ACHN (cell line): Measurements from ENCODE around the gene HDAC9.

ENCODE experiments used
- DNase-seq: peaks from one replicate; pipeline ENCODE4 v3.0.0-alpha.2; 2015
- in situ Hi-C: cut with HindIII; loops from 2 replicates; pipeline ENCODE4 v1.10.0; 2017; ENCODE audit warnings: low sequenced_read_pairs, low pct_ligation_motif_present, low pct_unique_long_range_greater_than_20kb

HDAC9 gene

DNA sequence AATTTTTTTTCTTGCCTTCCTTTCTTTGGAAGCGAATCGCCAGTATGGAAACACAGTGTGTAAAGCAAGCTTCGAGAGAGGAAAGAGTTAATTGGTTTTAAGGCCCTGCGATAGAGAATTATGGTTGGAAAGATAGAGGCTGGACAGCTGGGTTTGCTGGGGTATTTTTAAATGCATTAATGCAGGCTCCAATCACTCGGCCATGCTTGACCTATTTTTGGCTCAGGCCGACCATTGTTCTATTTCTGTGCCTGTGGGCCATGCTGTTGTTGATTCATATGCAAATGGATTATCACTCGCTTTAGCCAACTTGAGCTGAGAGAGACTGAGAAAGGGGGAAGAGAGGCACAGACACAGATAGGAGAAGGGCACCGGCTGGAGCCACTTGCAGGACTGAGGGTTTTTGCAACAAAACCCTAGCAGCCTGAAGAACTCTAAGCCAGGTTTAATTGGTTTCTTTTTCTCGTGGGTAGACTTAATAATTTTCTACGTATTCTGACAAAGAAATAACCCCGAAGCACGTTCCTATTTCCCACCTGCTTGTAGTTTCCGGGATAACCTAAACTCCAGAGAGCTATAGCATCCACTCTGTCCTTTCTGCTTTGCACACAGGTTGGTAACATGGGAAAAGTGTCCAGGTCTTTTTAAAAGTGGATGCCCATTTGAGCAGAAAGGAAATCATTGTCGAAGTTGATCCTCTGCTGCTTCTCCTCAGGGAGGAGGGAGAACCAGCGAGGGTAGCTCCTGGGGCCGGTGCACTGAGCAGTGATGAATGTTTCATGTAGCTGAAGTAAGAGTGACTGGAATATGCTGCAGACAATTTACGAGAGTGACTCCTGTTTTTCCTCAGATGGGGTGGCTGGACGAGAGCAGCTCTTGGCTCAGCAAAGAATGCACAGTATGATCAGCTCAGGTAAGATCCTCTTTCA lies at the start of gene HDAC9:
TSS of gene HDAC9 (plus strand) at position 338 of the 929 bp plus-strand sequence. CDS start at position 892, 554 bp downstream.
- peak; percentile 47 for DNase-seq
- in situ Hi-C loops, result no loop called here

DNA sequence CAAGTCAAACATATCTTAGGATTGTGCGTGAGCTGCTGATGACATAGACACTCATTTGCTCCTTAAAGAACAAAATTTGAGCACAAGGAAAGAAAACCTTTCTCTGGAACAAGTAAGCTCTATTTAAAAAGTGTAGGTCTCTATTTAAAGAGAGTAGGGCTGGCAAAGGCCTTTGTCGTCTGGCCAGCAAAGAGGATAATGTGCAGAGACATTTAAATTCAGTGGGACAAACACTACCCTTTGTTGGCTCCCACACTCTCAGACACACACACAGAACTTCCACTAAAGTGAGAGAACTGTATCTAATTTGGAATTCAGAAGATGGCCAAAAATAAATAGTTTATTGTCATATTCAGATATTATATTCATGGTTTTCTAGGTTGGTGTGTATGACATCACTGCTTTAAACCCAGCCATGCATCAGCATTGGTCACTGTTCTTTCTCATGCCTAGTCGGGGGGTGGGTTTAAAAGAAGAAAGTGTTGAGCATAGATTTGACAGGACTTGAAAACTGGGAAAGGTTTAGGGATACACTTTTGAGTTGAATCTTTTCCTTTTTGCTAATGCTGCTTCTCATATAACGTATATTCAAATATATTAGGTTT lies 49.5 kb upstream of the HDAC9 start:
- no peak for DNase-seq

DNA sequence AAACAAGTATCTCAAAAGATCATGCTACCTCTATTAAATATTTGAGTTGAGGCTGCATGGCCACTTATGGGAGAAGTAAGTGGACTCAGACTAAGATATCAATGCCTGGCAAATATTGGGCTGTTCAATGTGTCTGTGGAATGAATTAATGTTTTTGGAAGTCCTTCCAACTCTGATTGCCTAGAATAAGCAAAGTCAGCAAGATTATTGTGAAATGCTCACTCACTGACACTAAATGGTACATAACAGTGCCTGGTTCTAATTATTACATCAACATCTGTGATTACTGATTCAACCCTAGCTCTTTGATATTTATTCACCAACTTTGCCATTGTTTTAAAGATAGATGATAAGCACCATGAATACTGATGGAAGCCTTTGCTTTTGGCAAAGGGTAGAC lies 45.5 kb upstream of the HDAC9 start:
- no peak for DNase-seq
- in situ Hi-C loops, result no loop called here

More for the DNA sequence above, 49.5 kb upstream of the HDAC9 start:
- in situ Hi-C loops, result no loop called here

GRCh38 chr7:18455606-18456005 lies 39.9 kb upstream of the HDAC9 start:
- DNase-seq, result no peak
- in situ Hi-C loops, result no loop called here

- DNase-seq, result no peak
- in situ Hi-C loops, result no loop called here
Observed at GRCh38 chr7:18457832-18458231, 37.7 kb upstream of the HDAC9 start.

- in situ Hi-C loops, result no loop called here
- DNase-seq, result peak; percentile 95
Observed at GRCh38 chr7:18458830-18459229, 36.7 kb upstream of the HDAC9 start.

DNA sequence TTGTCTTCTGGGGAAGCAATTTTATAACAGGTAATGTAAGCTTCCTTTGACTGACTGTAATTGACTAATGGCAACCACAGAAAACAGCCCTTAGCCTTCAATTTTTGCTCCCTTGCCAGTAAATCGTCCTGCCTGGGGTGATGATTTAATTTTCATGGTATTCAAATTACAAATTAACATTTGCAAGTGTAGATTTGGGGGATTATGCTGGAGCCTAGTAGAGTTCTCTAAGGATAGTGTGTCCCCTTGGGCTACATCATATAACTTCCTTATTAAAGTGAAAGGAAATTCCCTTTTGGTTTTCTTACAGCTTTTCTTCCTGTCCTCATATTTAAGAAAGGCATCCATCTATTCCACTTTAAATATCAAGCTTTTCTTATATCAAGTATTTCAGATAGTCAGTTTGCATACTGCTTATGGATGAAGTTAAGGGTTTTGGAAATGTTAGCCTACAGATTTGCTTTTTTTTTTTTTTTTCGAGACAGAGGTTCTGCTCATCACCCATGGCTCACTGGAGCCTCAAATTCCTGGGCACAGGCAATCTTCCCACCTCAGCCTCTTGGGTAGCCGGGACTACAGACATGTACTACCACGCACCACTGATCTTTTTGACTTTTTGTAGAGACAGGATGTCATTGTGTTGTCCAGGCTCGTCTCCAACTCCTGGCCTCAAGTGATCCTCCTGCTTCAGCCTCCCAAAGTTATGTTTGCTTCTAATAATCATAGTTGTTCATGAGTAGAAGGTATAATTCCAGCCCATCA lies 35.9 kb upstream of the HDAC9 start:
- in situ Hi-C loops, result no loop called here
- no peak for DNase-seq

- in situ Hi-C loops, result no loop called here
- DNase-seq, result no peak
Observed at GRCh38 chr7:18461785-18462467, 33.6 kb upstream of the HDAC9 start.

DNA sequence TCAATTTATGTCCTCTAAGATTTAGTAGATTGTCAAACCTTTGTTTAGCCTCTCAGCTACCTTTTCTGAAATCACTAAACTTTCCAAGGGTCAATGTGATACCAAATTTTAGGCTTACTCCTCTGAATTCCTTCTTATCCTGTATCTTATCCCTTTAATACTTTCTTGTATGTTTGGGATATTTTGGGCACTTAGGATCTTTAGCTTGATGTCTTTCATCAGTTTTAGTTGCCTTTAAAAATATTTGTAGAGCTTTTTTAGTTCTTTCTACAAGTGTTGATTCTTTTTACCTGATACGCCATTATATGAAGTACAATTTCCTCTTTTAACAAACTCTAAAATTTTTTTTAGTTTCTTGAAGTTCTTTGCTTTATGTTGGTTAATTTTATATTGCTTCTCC lies 30.7 kb upstream of the HDAC9 start:
- in situ Hi-C loops, result no loop called here
- no peak for DNase-seq

- no peak for DNase-seq
- in situ Hi-C loops, result no loop called here
Observed at GRCh38 chr7:18467011-18467410, 28.5 kb upstream of the HDAC9 start.

DNA sequence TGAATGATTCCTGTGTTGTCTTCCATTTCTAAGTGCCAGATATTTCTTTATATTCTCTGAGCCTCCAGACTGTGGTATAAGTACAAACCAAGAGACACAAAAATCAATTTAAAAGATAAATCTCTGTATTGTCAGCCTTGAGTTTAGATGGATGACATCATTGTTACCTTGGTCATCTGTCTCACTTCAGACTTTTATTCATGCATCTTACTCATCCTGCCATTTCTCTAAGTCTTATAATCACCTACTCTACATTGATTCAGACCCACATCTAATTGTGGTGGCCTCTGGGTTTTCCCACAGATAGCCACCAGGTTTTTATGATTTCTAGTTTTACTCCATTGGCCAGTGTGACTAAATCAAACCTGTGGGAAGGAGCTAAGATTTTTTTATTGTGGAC lies 26.8 kb upstream of the HDAC9 start:
- no peak for DNase-seq
- in situ Hi-C loops, result no loop called here

- in situ Hi-C loops, result no loop called here
Observed at GRCh38 chr7:18469316-18469715, 26.2 kb upstream of the HDAC9 start.

DNA sequence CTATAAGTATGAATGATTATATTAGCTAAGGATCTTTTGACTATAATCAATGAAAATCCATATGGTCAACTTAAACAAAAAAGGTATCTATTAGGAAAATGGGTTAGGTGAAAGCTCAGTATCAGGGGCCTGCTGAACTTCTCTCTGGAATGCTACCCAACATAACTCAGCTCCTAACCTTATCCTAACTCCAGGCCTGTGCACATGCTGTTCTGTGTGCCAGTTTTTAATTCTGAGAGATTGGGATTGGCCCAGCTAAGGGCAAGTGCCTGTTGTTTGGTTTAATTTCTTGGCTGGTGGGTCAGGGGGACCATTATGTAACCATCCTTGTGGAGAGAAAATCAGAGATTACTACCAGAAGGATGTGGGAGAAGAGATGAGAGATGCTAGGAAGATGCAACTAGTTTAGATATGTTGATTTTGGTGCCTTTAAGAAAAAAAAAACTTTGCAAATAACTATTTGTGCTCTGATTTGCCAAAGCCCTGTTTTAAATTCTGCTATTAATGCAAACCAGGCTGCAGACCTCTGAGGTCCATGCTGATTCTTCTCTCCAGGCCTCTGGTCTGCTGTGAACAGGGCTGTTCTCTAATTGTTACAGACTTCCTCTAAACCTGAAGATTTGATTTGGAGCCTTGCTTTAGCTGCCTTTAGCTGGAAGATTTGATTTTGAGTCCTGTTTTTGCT lies 23.9 kb upstream of the HDAC9 start:
- no peak for DNase-seq
- in situ Hi-C loops, result no loop called here

More at GRCh38 chr7:18469316-18469715, 26.2 kb upstream of the HDAC9 start:
- no peak for DNase-seq

DNA sequence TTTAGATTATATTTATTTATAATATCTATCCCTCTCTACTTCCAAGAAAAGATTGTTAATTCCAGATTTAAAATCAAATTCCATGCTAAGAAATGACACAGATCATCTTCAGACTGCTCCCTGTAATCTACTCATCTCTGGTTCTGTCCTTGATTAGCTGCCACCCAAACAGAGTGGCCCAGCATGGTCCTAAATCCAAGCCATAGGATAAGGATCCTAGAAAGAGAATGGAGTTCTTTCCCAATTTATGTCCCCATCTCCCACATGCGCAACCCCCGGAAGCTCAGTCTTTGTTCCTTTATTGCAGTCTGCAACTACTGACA lies 23.4 kb upstream of the HDAC9 start:
- in situ Hi-C loops, result no loop called here
- DNase-seq, result no peak

- in situ Hi-C loops, result no loop called here
Observed at GRCh38 chr7:18473119-18473518, 22.4 kb upstream of the HDAC9 start.

GRCh38 chr7:18474944-18475343 lies 20.6 kb upstream of the HDAC9 start:
- in situ Hi-C loops, result no loop called here
- DNase-seq, result no peak

More at GRCh38 chr7:18473119-18473518, 22.4 kb upstream of the HDAC9 start:
- DNase-seq, result no peak

- in situ Hi-C loops, result no loop called here
- no peak for DNase-seq
Observed at GRCh38 chr7:18475488-18475887, 20.1 kb upstream of the HDAC9 start.

GRCh38 chr7:18481776-18482175 lies 13.8 kb upstream of the HDAC9 start:
- in situ Hi-C loops, result no loop called here
- DNase-seq, result no peak
